Hepatocyte (in vitro differentiated cells): ENCODE results near the gene GOLM1. TPM values are rescaled to one million over a fixed set of nuclear protein-coding genes. Genes with fewer than 3 reads are reported as not detected.

Experiments used
- DNase-seq: peaks from one replicate; pipeline ENCODE4 v3.0.0-alpha.2; 2016; ENCODE audit warnings: low spot score
- H2AFZ ChIP-seq: fragments of 200-600 bp; sonication (generic); 2 replicates; pipeline ENCODE4 v1.6.0; 2016; ENCODE audit warnings: antibody characterized with exemption, mild to moderate bottlenecking
- H3K27ac ChIP-seq: fragments of 200-600 bp; sonication (generic); 2 replicates; pipeline ENCODE4 v1.5.1; 2016; ENCODE audit warnings: mild to moderate bottlenecking
- H3K27me3 ChIP-seq: fragments of 200-600 bp; sonication (generic); 2 replicates; pipeline ENCODE4 v1.6.1; 2016
- H3K36me3 ChIP-seq: fragments of 200-600 bp; sonication (generic); replicated peaks from 2 replicates; pipeline ENCODE4 v1.5.1; 2016; ENCODE audit warnings: low read depth; ENCODE audit not compliant: insufficient read depth
- H3K4me1 ChIP-seq: fragments of 200-600 bp; sonication (generic); 2 replicates; pipeline ENCODE4 v1.5.1; 2016; ENCODE audit warnings: mild to moderate bottlenecking, moderate library complexity; ENCODE audit not compliant: insufficient read depth
- H3K4me2 ChIP-seq: fragments of 200-600 bp; sonication (generic); 2 replicates; pipeline ENCODE4 v1.6.0; 2016
- H3K4me3 ChIP-seq: fragments of 200-600 bp; sonication (generic); 2 replicates; pipeline ENCODE4 v1.5.1; 2016; ENCODE audit warnings: mild to moderate bottlenecking
- H3K79me2 ChIP-seq: fragments of 200-600 bp; sonication (generic); 2 replicates; pipeline ENCODE4 v1.6.0; 2017; ENCODE audit warnings: mild to moderate bottlenecking
- H3K9me2 ChIP-seq: fragments of 200-600 bp; sonication (generic); replicated peaks from 2 replicates; pipeline ENCODE4 v1.6.0; 2017; ENCODE audit warnings: mild to moderate bottlenecking; ENCODE audit not compliant: insufficient read depth
- H3K9me3 ChIP-seq: fragments of 200-600 bp; sonication (generic); 2 replicates; pipeline ENCODE4 v1.5.1; 2016; ENCODE audit warnings: low read depth, mild to moderate bottlenecking
- H4K20me1 ChIP-seq: fragments of 200-600 bp; sonication (generic); 2 replicates; pipeline ENCODE4 v1.6.0; 2016; ENCODE audit warnings: mild to moderate bottlenecking; ENCODE audit not compliant: insufficient read depth, poor library complexity, severe bottlenecking
- CTCF ChIP-seq: fragments of 200-600 bp; sonication (generic); IDR thresholded peaks from 2 replicates; pipeline ENCODE4 v1.5.1; 2016; ENCODE audit warnings: antibody characterized with exemption, mild to moderate bottlenecking; ENCODE audit not compliant: poor library complexity
- EZH2 ChIP-seq: fragments of 200-600 bp; sonication (generic); IDR thresholded peaks from 2 replicates; pipeline ENCODE4 v1.6.1; 2016; ENCODE audit warnings: antibody characterized with exemption, mild to moderate bottlenecking, borderline replicate concordance
- EZH2phosphoT487 ChIP-seq: fragments of 200-600 bp; sonication (generic); IDR thresholded peaks from one replicate; pipeline ENCODE4 v1.6.1; 2018; ENCODE audit warnings: antibody characterized with exemption, mild to moderate bottlenecking, low read depth, moderate library complexity; ENCODE audit not compliant: unreplicated experiment, severe bottlenecking
- WGBS: methylation state at CpG from one replicate; pipeline ENCODE4 v1.1.6; 2016; ENCODE audit warnings: low lambda C conversion rate; ENCODE audit errors: missing lambda C conversion rate; 5-methylcytosine and 5-hydroxymethylcytosine counted together
- polyA plus RNA-seq: library from polyadenylated mRNA; unstranded; fragments of >200 nt; fragmentation: Nextera tagmentation; extraction: Ambion mirVana; gene quantifications from 2 replicates; pipeline ENCODE4 v1.2.1, GENCODE V29; 2016
- total RNA-seq: library from RNA; depleted of rRNA; stranded (reverse); fragments of >200 nt; gene quantifications from 2 replicates; pipeline ENCODE4 v1.2.3, GENCODE V29; 2014

Gene GOLM1
- total and polyA plus RNA-seq, 2 experiments from 2014 or later: 140 to 164 TPM

DNA sequence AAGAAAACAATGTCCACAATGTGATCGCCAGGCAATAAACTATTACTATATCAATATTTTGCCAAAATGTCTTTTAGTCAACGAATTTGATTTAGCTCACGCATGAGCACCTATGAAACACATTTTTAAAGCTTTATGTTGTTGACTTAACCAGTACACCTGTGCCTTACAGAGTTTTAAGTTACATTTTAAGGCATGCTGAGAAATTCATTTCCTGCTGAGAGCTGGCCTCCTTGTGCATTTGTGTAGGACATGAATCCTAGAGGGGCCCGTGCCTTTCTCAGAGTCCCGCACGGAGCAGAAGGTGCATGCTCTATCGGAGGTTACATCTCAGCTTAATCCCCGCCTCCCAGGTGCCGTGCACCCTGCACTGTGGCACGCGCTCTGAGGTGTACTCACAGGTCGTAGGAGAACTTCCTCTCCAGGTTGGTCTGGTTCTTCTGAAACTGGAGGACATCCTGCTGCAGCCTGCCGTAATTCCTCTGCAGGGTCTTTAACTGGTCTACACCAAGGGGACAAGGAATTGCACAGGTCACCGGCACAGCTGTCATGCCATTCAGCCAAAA is 53.2 kb downstream of the GOLM1 start:
- no peaks in the 10 kb centered on the region for H4K20me1 ChIP-seq
- whole genome bisulfite sequencing: 82% methylated on average over 14 of the region's 14 CpGs
- H3K9me2 ChIP-seq: no peaks in the 10 kb centered on the region
- TF ChIP-seq EZH2 (no peak), CTCF (no peak), EZH2phosphoT487 (no peak)
- DNase-seq: no peak
- H3K4me2 ChIP-seq: no peak overlapping the region
- no peak overlapping the region for H3K27ac ChIP-seq
- no peaks in the 10 kb centered on the region for H3K9me3 ChIP-seq
- no peaks in the 10 kb centered on the region for H3K79me2 ChIP-seq
- H2AFZ ChIP-seq: no peak overlapping the region
- H3K4me3 ChIP-seq: no peak overlapping the region
- no peaks in the 10 kb centered on the region for H3K4me1 ChIP-seq
- H3K36me3 ChIP-seq: no peaks in the 10 kb centered on the region
- no peaks in the 10 kb centered on the region for H3K27me3 ChIP-seq

DNA sequence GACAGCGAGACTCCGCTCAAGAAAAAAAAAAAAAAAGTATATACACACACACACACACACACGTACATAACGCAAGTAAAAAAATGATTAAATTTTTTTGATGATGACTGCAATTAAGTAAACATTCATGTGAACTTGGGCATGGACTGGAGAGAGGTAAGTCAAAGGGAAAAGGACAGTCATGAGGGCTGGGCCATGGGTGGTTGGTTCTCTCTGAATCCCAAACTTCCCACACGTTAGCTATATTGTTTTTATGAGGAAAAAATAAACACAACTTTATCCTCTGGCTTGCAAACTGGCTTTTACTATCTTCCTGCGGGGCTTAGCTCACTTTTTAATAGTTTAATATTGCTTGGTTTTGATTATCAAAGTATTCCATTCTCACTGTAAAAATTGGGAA is 53.7 kb downstream of the GOLM1 start:
- Histone ChIP-seq H3K36me3 (no peaks in the 10 kb centered on the region), H3K79me2 (no peaks in the 10 kb centered on the region), H3K27me3 (no peaks in the 10 kb centered on the region), H2AFZ (no peak overlapping the region), H3K9me3 (no peaks in the 10 kb centered on the region), H3K4me1 (no peaks in the 10 kb centered on the region), H3K4me2 (no peak overlapping the region), H3K4me3 (no peak overlapping the region), H4K20me1 (no peaks in the 10 kb centered on the region), H3K9me2 (no peaks in the 10 kb centered on the region), H3K27ac (no peak overlapping the region)
- no peak for DNase-seq
- WGBS: 66% methylated on average over 4 of the region's 6 CpGs
- no peak for TF ChIP-seq EZH2
- TF ChIP-seq EZH2phosphoT487: no peak
- TF ChIP-seq CTCF: no peak

DNA sequence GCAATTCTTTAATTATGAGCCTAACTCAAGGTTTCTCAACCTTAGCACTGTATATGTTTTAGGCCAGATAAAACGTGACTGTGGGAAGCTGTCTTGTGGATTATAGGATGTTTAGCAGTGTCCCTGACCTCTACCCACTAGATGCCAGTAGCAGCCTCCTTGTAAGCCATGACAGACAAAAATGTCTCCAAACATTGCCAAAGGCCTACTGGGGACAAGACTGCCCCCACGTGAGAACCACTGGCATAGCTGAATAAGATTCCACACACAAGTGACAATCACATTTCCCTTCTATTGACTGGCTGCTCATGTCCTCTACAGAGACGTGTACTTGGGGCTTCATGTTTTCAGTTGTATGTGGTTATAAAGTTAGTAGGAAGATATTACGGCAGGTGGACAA is 55.4 kb downstream of the GOLM1 start:
- H3K4me1 ChIP-seq: no peaks in the 10 kb centered on the region
- H3K4me2 ChIP-seq: no peak overlapping the region
- WGBS: 90% methylated on average over 4 of the region's 4 CpGs
- no peak overlapping the region for H3K4me3 ChIP-seq
- no peaks in the 10 kb centered on the region for H3K9me3 ChIP-seq
- H3K36me3 ChIP-seq: no peaks in the 10 kb centered on the region
- H3K9me2 ChIP-seq: no peaks in the 10 kb centered on the region
- no peaks in the 10 kb centered on the region for H3K27me3 ChIP-seq
- DNase-seq: no peak
- TF ChIP-seq EZH2phosphoT487 (no peak), CTCF (no peak), EZH2 (no peak)
- H2AFZ ChIP-seq: no peak overlapping the region
- no peak overlapping the region for H3K27ac ChIP-seq
- H3K79me2 ChIP-seq: no peaks in the 10 kb centered on the region
- no peaks in the 10 kb centered on the region for H4K20me1 ChIP-seq

DNA sequence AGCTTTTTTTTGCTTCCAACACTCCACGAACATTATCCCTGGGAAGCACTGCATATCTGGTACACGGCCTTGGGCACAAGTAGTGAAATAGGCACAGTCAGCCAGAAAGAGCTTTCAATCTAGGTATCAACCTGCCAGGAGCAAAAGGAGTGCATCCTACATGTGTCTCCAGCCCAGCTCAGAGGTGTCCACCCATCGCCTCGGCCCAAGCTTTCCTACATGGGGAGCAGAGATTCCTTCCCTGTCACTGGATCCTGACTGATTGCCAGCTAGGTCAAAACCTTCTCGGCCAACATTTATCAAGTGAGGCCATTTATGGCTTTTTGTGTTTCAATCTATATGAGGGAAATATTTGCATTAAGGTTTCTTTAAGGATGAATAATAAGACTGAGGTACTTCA is 55.8 kb downstream of the GOLM1 start:
- Histone ChIP-seq H3K27me3 (no peaks in the 10 kb centered on the region), H3K4me1 (no peaks in the 10 kb centered on the region), H3K9me3 (no peaks in the 10 kb centered on the region), H4K20me1 (no peaks in the 10 kb centered on the region), H3K27ac (no peak overlapping the region), H2AFZ (no peak overlapping the region), H3K4me3 (no peak overlapping the region), H3K9me2 (no peaks in the 10 kb centered on the region), H3K36me3 (no peaks in the 10 kb centered on the region), H3K79me2 (no peaks in the 10 kb centered on the region), H3K4me2 (no peak overlapping the region)
- WGBS: 94% methylated on average over 5 of the region's 5 CpGs
- no peak for DNase-seq
- TF ChIP-seq CTCF (no peak), EZH2 (no peak), EZH2phosphoT487 (no peak)
